Neuron (in vitro differentiated cells): ENCODE results near the gene NET1.

Source experiments
- H2AFZ ChIP-seq: one replicate; pipeline ENCODE4 v1.6.1; 2013; ENCODE audit warnings: low read depth, mild to moderate bottlenecking, inconsistent platforms, low read length, moderate library complexity
- H3K27me3 ChIP-seq: one replicate; pipeline ENCODE4 v1.6.1; 2013; ENCODE audit warnings: low read length; ENCODE audit not compliant: insufficient read depth
- H3K36me3 ChIP-seq: one replicate; pipeline ENCODE4 v1.6.1; 2013; ENCODE audit warnings: low read length; ENCODE audit not compliant: insufficient read depth
- H3K4me1 ChIP-seq: one replicate; pipeline ENCODE4 v1.6.1; 2013; ENCODE audit warnings: low read length; ENCODE audit not compliant: insufficient read depth
- H3K4me3 ChIP-seq: 2 replicates; pipeline ENCODE4 v1.5.1; 2013; ENCODE audit warnings: mild to moderate bottlenecking, low read length, moderate library complexity
- H3K9me3 ChIP-seq: one replicate; pipeline ENCODE4 v1.6.1; 2013; ENCODE audit warnings: low read length

NET1 gene

GRCh38 chr10:5450605-5451384, 38.4 kb downstream of the NET1 start:
- Histone ChIP-seq H3K9me3 (no peaks in the 10 kb centered on the region), H3K36me3 (peaks cover 41% of the 10 kb centered on the region), H2AFZ (no peak overlapping the region), H3K4me1 (peaks cover 27% of the 10 kb centered on the region), H3K4me3 (no peak overlapping the region), H3K27me3 (no peaks in the 10 kb centered on the region)

GRCh38 chr10:5453749-5454489, 41.6 kb downstream of the NET1 start:
- no peaks in the 10 kb centered on the region for H3K27me3 ChIP-seq
- peaks cover 72% of the 10 kb centered on the region for H3K36me3 ChIP-seq
- no peaks in the 10 kb centered on the region for H3K9me3 ChIP-seq
- H2AFZ ChIP-seq: no peak overlapping the region
- H3K4me3 ChIP-seq: no peak overlapping the region
- H3K4me1 ChIP-seq: peaks cover 12% of the 10 kb centered on the region

GRCh38 chr10:5456563-5456962, 44.2 kb downstream of the NET1 start:
- Histone ChIP-seq H2AFZ (no peak overlapping the region), H3K4me3 (no peak overlapping the region), H3K27me3 (no peaks in the 10 kb centered on the region), H3K36me3 (peaks cover 86% of the 10 kb centered on the region), H3K9me3 (no peaks in the 10 kb centered on the region), H3K4me1 (peaks cover 8% of the 10 kb centered on the region)

- H3K36me3 ChIP-seq: peaks cover 75% of the 10 kb centered on the region
- H3K27me3 ChIP-seq: no peaks in the 10 kb centered on the region
- peaks cover 9% of the 10 kb centered on the region for H3K4me1 ChIP-seq
- no peaks in the 10 kb centered on the region for H3K9me3 ChIP-seq
- no peak overlapping the region for H2AFZ ChIP-seq
- H3K4me3 ChIP-seq: no peak overlapping the region
These were observed 45.4 kb downstream of the NET1 start for GRCh38 chr10:5457741-5458140.

- Histone ChIP-seq H3K36me3 (peaks cover 68% of the 10 kb centered on the region), H3K9me3 (no peaks in the 10 kb centered on the region), H2AFZ (no peak overlapping the region), H3K4me1 (peaks cover 9% of the 10 kb centered on the region), H3K4me3 (no peak overlapping the region), H3K27me3 (no peaks in the 10 kb centered on the region)
These were observed 46.1 kb downstream of the NET1 start for GRCh38 chr10:5458425-5458824.

- Histone ChIP-seq H3K4me1 (peaks cover 9% of the 10 kb centered on the region), H3K36me3 (peaks cover 61% of the 10 kb centered on the region), H3K27me3 (no peaks in the 10 kb centered on the region), H3K4me3 (no peak overlapping the region), H3K9me3 (no peaks in the 10 kb centered on the region), H2AFZ (no peak overlapping the region)
These were observed 46.8 kb downstream of the NET1 start for GRCh38 chr10:5458949-5459747.

- Histone ChIP-seq H2AFZ (no peak overlapping the region), H3K27me3 (no peaks in the 10 kb centered on the region), H3K36me3 (peaks cover 46% of the 10 kb centered on the region)
These were observed 48.3 kb downstream of the NET1 start for GRCh38 chr10:5460468-5461202.

GRCh38 chr10:5461203-5461588, 48.8 kb downstream of the NET1 start:
- Histone ChIP-seq H3K36me3 (peaks cover 40% of the 10 kb centered on the region), H3K27me3 (no peaks in the 10 kb centered on the region), H3K9me3 (no peaks in the 10 kb centered on the region), H2AFZ (no peak overlapping the region), H3K4me1 (peaks cover 13% of the 10 kb centered on the region), H3K4me3 (no peak overlapping the region)

More at GRCh38 chr10:5460468-5461202, 48.3 kb downstream of the NET1 start:
- Histone ChIP-seq H3K4me3 (no peak overlapping the region), H3K4me1 (peaks cover 9% of the 10 kb centered on the region), H3K9me3 (no peaks in the 10 kb centered on the region)

GRCh38 chr10:5461914-5462840, 49.8 kb downstream of the NET1 start:
- Histone ChIP-seq H3K9me3 (no peaks in the 10 kb centered on the region), H3K27me3 (no peaks in the 10 kb centered on the region), H3K4me1 (peaks cover 20% of the 10 kb centered on the region), H2AFZ (no peak overlapping the region), H3K36me3 (peaks cover 32% of the 10 kb centered on the region), H3K4me3 (no peak overlapping the region)

- no peak overlapping the region for H3K4me3 ChIP-seq
- H3K4me1 ChIP-seq: peaks cover 20% of the 10 kb centered on the region
These were observed 50.5 kb downstream of the NET1 start for GRCh38 chr10:5462841-5463293.

GRCh38 chr10:5464546-5464945, 52.2 kb downstream of the NET1 start:
- H3K36me3 ChIP-seq: peaks cover 8% of the 10 kb centered on the region
- peaks cover 20% of the 10 kb centered on the region for H3K4me1 ChIP-seq
- no peaks in the 10 kb centered on the region for H3K27me3 ChIP-seq
- H2AFZ ChIP-seq: no peak overlapping the region
- H3K9me3 ChIP-seq: peaks cover 4% of the 10 kb centered on the region
- H3K4me3 ChIP-seq: no peak overlapping the region

More at GRCh38 chr10:5462841-5463293, 50.5 kb downstream of the NET1 start:
- no peaks in the 10 kb centered on the region for H3K27me3 ChIP-seq
- no peak overlapping the region for H2AFZ ChIP-seq
- H3K9me3 ChIP-seq: no peaks in the 10 kb centered on the region
- H3K36me3 ChIP-seq: peaks cover 25% of the 10 kb centered on the region
